ENCODE results near the gene ST6GALNAC2. TPM values are rescaled to one million over a fixed set of nuclear protein-coding genes. Genes with fewer than 3 reads are reported as not detected.

The ST6GALNAC2 gene
- total RNA-seq, 1 donor from 2014 or later: 13.6 TPM

DNA sequence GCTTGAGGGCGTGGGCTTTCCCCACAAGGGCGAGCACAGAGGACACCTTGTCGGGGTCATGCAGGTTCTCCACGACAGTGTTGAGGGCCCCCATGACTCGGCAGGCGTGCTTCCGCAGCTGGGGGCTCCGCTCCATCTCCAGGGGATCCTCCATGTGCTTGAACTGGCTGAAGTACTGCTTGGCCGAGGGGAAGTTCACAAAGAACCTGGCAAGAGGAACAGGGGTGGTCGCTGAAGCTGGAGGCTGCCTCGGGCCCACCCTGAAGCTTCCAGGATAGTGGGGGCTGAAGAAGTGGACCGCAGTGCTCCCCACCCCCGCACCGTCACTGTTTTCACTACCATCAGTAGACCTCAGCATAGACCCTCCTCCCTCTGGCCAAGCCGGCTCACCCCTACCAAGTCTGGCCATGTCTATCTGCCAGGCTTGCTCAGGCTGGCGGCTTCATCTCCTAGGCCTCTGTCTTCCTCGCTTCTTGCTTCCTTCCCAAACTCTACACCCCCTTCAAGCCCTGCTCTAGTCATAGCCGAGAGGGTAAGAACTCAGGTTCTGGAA is 54.1 kb downstream of the ST6GALNAC2 start:
- H3K27me3 ChIP-seq (ENCODE audit: control insufficient read depth, insufficient read depth, low read length): no peaks in the 10 kb centered on the region
- H3K36me3 ChIP-seq (ENCODE audit: control insufficient read depth, insufficient read depth, low read length): no peaks in the 10 kb centered on the region
- no peak for TF ChIP-seq CTCF (IDR thresholded peaks at IDR 0.05; ENCODE audit: insufficient read depth, low read length, poor library complexity, severe bottlenecking)
- no peak overlapping the region for H3K4me3 ChIP-seq (ENCODE audit: low read depth, low read length)
- DNase-seq (ENCODE audit: low read depth): no peak

- DNase-seq (ENCODE audit: low read depth): no peak
- H3K4me3 ChIP-seq (ENCODE audit: low read depth, low read length): no peak overlapping the region
- H3K27me3 ChIP-seq (ENCODE audit: control insufficient read depth, insufficient read depth, low read length): no peaks in the 10 kb centered on the region
- no peak for TF ChIP-seq CTCF (IDR thresholded peaks at IDR 0.05; ENCODE audit: insufficient read depth, low read length, poor library complexity, severe bottlenecking)
- H3K36me3 ChIP-seq (ENCODE audit: control insufficient read depth, insufficient read depth, low read length): no peaks in the 10 kb centered on the region
Measured at GRCh38 chr17:76530811-76531485, 54.7 kb downstream of the ST6GALNAC2 start.

GRCh38 chr17:76530095-76530723 is 55.5 kb downstream of the ST6GALNAC2 start:
- no peak for TF ChIP-seq CTCF (IDR thresholded peaks at IDR 0.05; ENCODE audit: insufficient read depth, low read length, poor library complexity, severe bottlenecking)
- DNase-seq (ENCODE audit: low read depth): no peak
- H3K36me3 ChIP-seq (ENCODE audit: control insufficient read depth, insufficient read depth, low read length): no peaks in the 10 kb centered on the region
- H3K4me3 ChIP-seq (ENCODE audit: low read depth, low read length): no peak overlapping the region
- no peaks in the 10 kb centered on the region for H3K27me3 ChIP-seq (ENCODE audit: control insufficient read depth, insufficient read depth, low read length)

- Histone ChIP-seq H3K4me3 (ENCODE audit: low read depth, low read length) (no peak overlapping the region), H3K27me3 (ENCODE audit: control insufficient read depth, insufficient read depth, low read length) (no peaks in the 10 kb centered on the region), H3K36me3 (ENCODE audit: control insufficient read depth, insufficient read depth, low read length) (no peaks in the 10 kb centered on the region)
- TF ChIP-seq CTCF (IDR thresholded peaks at IDR 0.05; ENCODE audit: insufficient read depth, low read length, poor library complexity, severe bottlenecking): no peak
- no peak for DNase-seq (ENCODE audit: low read depth)
Measured at GRCh38 chr17:76529224-76530094, 56.2 kb downstream of the ST6GALNAC2 start.

DNA sequence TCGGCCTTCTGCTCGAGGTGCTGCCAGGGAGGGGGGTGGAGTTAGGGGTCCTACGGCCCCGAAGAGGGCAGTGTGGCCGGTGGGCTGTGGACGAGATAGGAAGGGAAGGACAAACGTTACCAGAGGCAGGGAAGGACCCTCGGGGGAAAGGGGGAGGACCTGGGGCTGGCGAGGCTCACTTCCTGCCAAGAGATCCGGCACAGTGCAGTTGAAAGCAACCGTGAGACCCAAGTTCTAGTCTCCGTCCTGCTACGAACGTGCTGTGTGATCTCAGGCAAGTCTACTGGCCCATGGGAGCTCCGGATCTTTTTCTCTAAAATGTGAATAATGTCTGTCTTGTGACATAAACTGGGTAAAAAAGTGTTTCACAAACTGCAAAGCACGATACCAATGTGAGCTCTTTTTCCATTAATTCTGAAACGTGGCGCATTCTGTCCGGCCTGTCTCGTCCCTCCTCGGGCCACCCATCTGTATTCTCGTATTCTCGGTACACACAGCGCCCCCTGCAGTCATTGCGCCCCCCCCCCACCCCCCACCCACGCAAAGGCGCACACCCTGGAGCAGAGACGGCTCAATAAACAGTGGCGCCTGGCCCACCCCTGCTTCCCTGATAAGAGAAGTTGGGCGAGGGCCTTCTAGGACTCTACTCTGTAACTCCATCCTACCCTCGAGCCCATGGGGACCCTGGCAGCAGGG is 57.0 kb downstream of the ST6GALNAC2 start:
- Histone ChIP-seq H3K4me3 (ENCODE audit: low read depth, low read length) (no peak overlapping the region), H3K36me3 (ENCODE audit: control insufficient read depth, insufficient read depth, low read length) (no peaks in the 10 kb centered on the region), H3K27me3 (ENCODE audit: control insufficient read depth, insufficient read depth, low read length) (no peaks in the 10 kb centered on the region)
- TF ChIP-seq CTCF (IDR thresholded peaks at IDR 0.05; ENCODE audit: insufficient read depth, low read length, poor library complexity, severe bottlenecking): peak; percentile 4
- no peak for DNase-seq (ENCODE audit: low read depth)

Measured in kidney epithelial cell (primary cell).